Lower leg skin (tissue), 4 donors: ENCODE data around the gene IGSF10. TPM values are rescaled to one million over a fixed set of nuclear protein-coding genes. Genes with fewer than 3 reads are reported as not detected.

Experiments used
- DNase-seq, 2 donors: peaks; one replicate each; pipeline ENCODE4 v3.0.0-alpha.2; 2019; ENCODE audit warnings: low spot score in 2 of 2
- H3K4me3 ChIP-seq: fragments of 200-600 bp; sonication (generic); 2 replicates; pipeline ENCODE4 v1.5.1; 2017; ENCODE audit warnings: mild to moderate bottlenecking, low read depth; ENCODE audit not compliant: poor library complexity, severe bottlenecking
- CTCF ChIP-seq, 3 donors: fragments of 450-650 bp; IDR thresholded peaks; one replicate each; pipeline ENCODE4 v1.5.1; 2016; ENCODE audit warnings: antibody characterized with exemption in 3 of 3, mild to moderate bottlenecking in 3 of 3, moderate library complexity in 2 of 3
- POLR2A ChIP-seq, 2 donors: fragments of 450-650 bp; IDR thresholded peaks; one replicate each; pipeline ENCODE4 v1.6.1; 2016 to 2017; ENCODE audit warnings: antibody characterized with exemption in 2 of 2, mild to moderate bottlenecking in 1 of 2, moderate library complexity in 1 of 2
- WGBS, 2 donors: methylation state at CpG; one replicate each; pipeline ENCODE4 v1.1.5; 2018; 5-methylcytosine and 5-hydroxymethylcytosine counted together
- intact Hi-C: fragments of 100-400 bp; cut with DNase I; formaldehyde crosslinking; loops from one replicate; pipeline ENCODE4 v1.15.0; 2023; ENCODE audit warnings: low total_unique reads
- total RNA-seq, 4 donors: library from RNA; depleted of rRNA; stranded (reverse); fragments of >200 nt; gene quantifications; one replicate each; pipeline ENCODE4 v1.1.0, GENCODE V29; 2016

Gene IGSF10
- total RNA-seq, 4 donors from 2014 or later, result 0.67 to 3.3 (median 2.1) TPM

GRCh38 chr3:151425627-151426340 is 35.1 kb downstream of the IGSF10 start:
- DNase-seq, result no peak
- intact Hi-C loops, result no loop called here
- H3K4me3 ChIP-seq, result no peak overlapping the region
- WGBS, 2 donors, result 80 to 82% methylated on average over 4 of the region's 4 CpGs
- TF ChIP-seq CTCF (IDR thresholded peaks at IDR 0.05) (no peak), POLR2A (IDR thresholded peaks at IDR 0.05) (no peak)

- no peak overlapping the region for H3K4me3 ChIP-seq
- 72 to 74% methylated on average over 5 of the region's 5 CpGs for WGBS, 2 donors
- DNase-seq, result no peak
- intact Hi-C loops, result no loop called here
- no peak for TF ChIP-seq POLR2A (IDR thresholded peaks at IDR 0.05)
- no peak for TF ChIP-seq CTCF (IDR thresholded peaks at IDR 0.05)
These were observed 37.8 kb downstream of the IGSF10 start for GRCh38 chr3:151423091-151423490.

GRCh38 chr3:151421938-151422337 is 38.9 kb downstream of the IGSF10 start:
- no peak for DNase-seq
- TF ChIP-seq POLR2A (IDR thresholded peaks at IDR 0.05), result no peak
- TF ChIP-seq CTCF (IDR thresholded peaks at IDR 0.05), result no peak
- H3K4me3 ChIP-seq, result no peak overlapping the region
- intact Hi-C loops, result no loop called here
- 76 to 79% methylated on average over 4 of the region's 4 CpGs for WGBS, 2 donors

- WGBS, 2 donors, result 76 to 94% methylated on average over 6 of the region's 6 CpGs
- TF ChIP-seq CTCF (IDR thresholded peaks at IDR 0.05) (no peak), POLR2A (IDR thresholded peaks at IDR 0.05) (no peak)
- intact Hi-C loops, result no loop called here
These were observed 41.1 kb downstream of the IGSF10 start for GRCh38 chr3:151419806-151420205.

GRCh38 chr3:151415289-151415688 is 45.6 kb downstream of the IGSF10 start:
- intact Hi-C loops, result no loop called here
- DNase-seq, result no peak
- 50 to 86% methylated on average over 1 of the region's 1 CpG for WGBS, 2 donors
- TF ChIP-seq CTCF (IDR thresholded peaks at IDR 0.05), result no peak
- no peak overlapping the region for H3K4me3 ChIP-seq

More at GRCh38 chr3:151419806-151420205, 41.1 kb downstream of the IGSF10 start:
- H3K4me3 ChIP-seq, result no peak overlapping the region
- no peak for DNase-seq

- no peak for DNase-seq
- WGBS, 2 donors, result 89 to 93% methylated on average over 5 of the region's 5 CpGs
- TF ChIP-seq CTCF (IDR thresholded peaks at IDR 0.05) (no peak), POLR2A (IDR thresholded peaks at IDR 0.05) (no peak)
- H3K4me3 ChIP-seq, result no peak overlapping the region
- intact Hi-C loops, result no loop called here
These were observed 47.9 kb downstream of the IGSF10 start for GRCh38 chr3:151412989-151413388.
